ENCODE measurements around the gene CHST5.

The CHST5 gene

DNA sequence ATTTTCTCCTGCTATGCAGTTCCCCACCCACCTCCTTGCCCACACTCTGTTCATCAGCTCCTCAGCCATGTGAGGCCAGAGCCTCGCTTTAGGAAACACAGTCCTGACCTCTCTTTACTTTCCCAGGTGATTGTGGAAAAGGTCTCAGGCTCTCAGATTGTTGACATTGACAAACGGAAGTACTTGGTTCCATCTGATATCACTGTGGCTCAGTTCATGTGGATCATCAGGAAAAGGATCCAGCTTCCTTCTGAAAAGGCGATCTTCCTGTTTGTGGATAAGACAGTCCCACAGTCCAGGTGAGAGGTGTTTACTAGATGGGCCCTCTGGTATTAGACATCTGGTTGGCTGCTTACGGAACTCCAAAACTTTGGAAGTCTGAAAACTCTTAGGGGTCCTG, 32.0 kb upstream of the CHST5 start:
- Histone ChIP-seq H3K27me3 (no peaks in the 10 kb centered on the region), H3K9me3 (no peaks in the 10 kb centered on the region), H3K4me1 (peaks cover 0 to 69% (median 43%) of the 10 kb centered on the region in 4 donors), H3K27ac (no peak overlapping the region), H3K36me3 (peaks cover 47 to 54% (median 48%) of the 10 kb centered on the region in 3 donors), H3K4me3 (peak overlapping the region in 1 of 2 donors; percentile 96)
- no peak for TF ChIP-seq CTCF (IDR thresholded peaks at IDR 0.05)
- DNase-seq, result no peak
- intact Hi-C loops (cut with DNase I; ENCODE audit: low total_unique reads), result loop anchor here (2.0 kb wide), 1 partner anchor 55 kb away; the partner anchor contains the start of gene ADAT1

GRCh38 chr16:75566758-75567255, 30.9 kb upstream of the CHST5 start:
- H3K27ac ChIP-seq, result peak overlapping the region; percentile 77 to 82
- intact Hi-C loops (cut with DNase I; ENCODE audit: low total_unique reads), result loop anchor here (2.0 kb wide), 1 partner anchor 56 kb away; the partner anchor contains the start of gene ADAT1
- H3K27me3 ChIP-seq, result no peaks in the 10 kb centered on the region
- H3K9me3 ChIP-seq, result no peaks in the 10 kb centered on the region
- H3K4me1 ChIP-seq, result peaks cover 0 to 60% (median 39%) of the 10 kb centered on the region in 4 donors
- peak overlapping the region; percentile 77 to 96 for H3K4me3 ChIP-seq
- TF ChIP-seq CTCF (IDR thresholded peaks at IDR 0.05), result no peak
- DNase-seq, result no peak
- H3K36me3 ChIP-seq, result peaks cover 36 to 43% (median 37%) of the 10 kb centered on the region in 3 donors

DNA sequence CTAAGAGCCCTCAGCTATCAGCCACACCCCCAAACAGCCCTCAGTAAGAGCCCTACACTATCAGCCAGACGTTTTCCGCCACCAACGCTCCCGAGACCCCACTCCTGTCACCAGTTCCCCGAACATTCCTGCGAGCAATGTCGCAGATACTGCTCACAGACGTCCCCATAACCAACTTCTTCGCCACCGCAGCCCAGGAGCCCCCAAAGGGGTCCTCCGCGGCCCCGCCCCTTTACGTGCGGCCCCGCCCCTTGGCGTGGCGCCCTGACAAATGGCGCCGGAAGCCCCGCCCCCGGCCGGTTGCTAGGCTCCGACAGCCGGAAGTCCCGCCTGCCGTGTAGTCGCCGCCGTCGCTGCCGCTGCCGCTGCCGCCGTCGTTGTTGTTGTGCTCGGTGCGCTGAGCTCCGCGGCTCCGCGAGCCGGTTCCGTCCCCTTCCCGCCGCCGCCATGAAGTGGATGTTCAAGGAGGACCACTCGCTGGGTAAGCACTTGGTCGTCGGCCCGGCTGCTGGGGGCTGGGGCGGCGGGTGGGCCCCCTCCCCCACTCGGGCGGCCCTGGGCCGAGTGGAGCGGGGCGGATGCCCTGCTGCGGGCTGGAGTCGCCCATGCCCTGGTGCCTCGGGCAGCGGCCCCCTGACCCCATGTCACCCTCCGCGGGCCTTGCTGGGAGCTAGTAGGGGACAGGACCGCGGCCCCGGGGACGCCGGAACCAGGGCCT, 30.3 kb upstream of the CHST5 start, which contains the start of gene GABARAPL2:
Gene GABARAPL2 (plus strand): TSS at position 340 of the 718 bp plus-strand sequence. CDS start 108 bp downstream, at position 448.
- peak; percentile 71 to 88 for DNase-seq
- intact Hi-C loops (cut with DNase I; ENCODE audit: low total_unique reads), result loop anchor here (2.0 kb wide), 1 partner anchor 57 kb away; the partner anchor contains the start of gene ADAT1

GRCh38 chr16:75565640-75566039, 29.7 kb upstream of the CHST5 start:
- Histone ChIP-seq H3K4me3 (peak overlapping the region; percentile 77 to 96), H3K4me1 (peaks cover 0 to 48% (median 36%) of the 10 kb centered on the region in 4 donors), H3K27me3 (no peaks in the 10 kb centered on the region), H3K27ac (peak overlapping the region; percentile 77 to 82), H3K9me3 (no peaks in the 10 kb centered on the region), H3K36me3 (peaks cover 24 to 31% (median 26%) of the 10 kb centered on the region in 3 donors)
- no peak for TF ChIP-seq CTCF (IDR thresholded peaks at IDR 0.05)
- DNase-seq, result no peak
- intact Hi-C loops (cut with DNase I; ENCODE audit: low total_unique reads), result loop anchor here (2.0 kb wide), 1 partner anchor 57 kb away; the partner anchor contains the start of gene ADAT1

More for the DNA sequence above, 30.3 kb upstream of the CHST5 start, which contains the start of gene GABARAPL2:
- no peak for TF ChIP-seq CTCF (IDR thresholded peaks at IDR 0.05)
- no peaks in the 10 kb centered on the region for H3K27me3 ChIP-seq
- no peaks in the 10 kb centered on the region for H3K9me3 ChIP-seq
- peaks cover 30 to 36% (median 31%) of the 10 kb centered on the region in 3 donors for H3K36me3 ChIP-seq
- H3K27ac ChIP-seq, result peak within 1 kb of the TSS; percentile 77 to 82
- H3K4me3 ChIP-seq, result peak within 1 kb of the TSS; percentile 77 to 96
- H3K4me1 ChIP-seq, result peaks cover 0 to 54% (median 38%) of the 10 kb centered on the region in 4 donors

GRCh38 chr16:75559564-75560372, 23.9 kb upstream of the CHST5 start:
- H3K4me1 ChIP-seq, result peaks cover 0 to 11% (median 4%) of the 10 kb centered on the region in 4 donors
- no peak for TF ChIP-seq CTCF (IDR thresholded peaks at IDR 0.05)
- H3K27ac ChIP-seq, result no peak overlapping the region
- H3K4me3 ChIP-seq, result no peak overlapping the region
- intact Hi-C loops (cut with DNase I; ENCODE audit: low total_unique reads), result no loop called here
- H3K9me3 ChIP-seq, result no peaks in the 10 kb centered on the region
- no peak for DNase-seq
- H3K27me3 ChIP-seq, result no peaks in the 10 kb centered on the region
- no peaks in the 10 kb centered on the region for H3K36me3 ChIP-seq
